Mucosa of stomach (tissue), 1 donor: ENCODE results near the gene RRH.

Experiments used
- H3K27me3 ChIP-seq: one replicate; pipeline ENCODE4 v1.7.0; 2013; ENCODE audit warnings: mild to moderate bottlenecking, low read length; ENCODE audit not compliant: control insufficient read depth, insufficient read depth
- H3K36me3 ChIP-seq: one replicate; pipeline ENCODE4 v1.7.0; 2013; ENCODE audit warnings: low read length; ENCODE audit not compliant: control insufficient read depth, insufficient read depth
- H3K4me1 ChIP-seq: one replicate; pipeline ENCODE4 v1.7.0; 2013; ENCODE audit warnings: mild to moderate bottlenecking, low read length; ENCODE audit not compliant: control insufficient read depth, insufficient read depth
- H3K4me3 ChIP-seq: one replicate; pipeline ENCODE4 v1.7.0; 2013; ENCODE audit warnings: low read length
- H3K9ac ChIP-seq: one replicate; pipeline ENCODE4 v1.7.0; 2013; ENCODE audit warnings: mild to moderate bottlenecking, low read length, moderate library complexity
- H3K9me3 ChIP-seq: one replicate; pipeline ENCODE4 v1.7.0; 2013; ENCODE audit warnings: mild to moderate bottlenecking, low read length, moderate library complexity; ENCODE audit not compliant: control insufficient read depth
- donor health status: Pancreatic carcinoma.

The RRH gene

DNA sequence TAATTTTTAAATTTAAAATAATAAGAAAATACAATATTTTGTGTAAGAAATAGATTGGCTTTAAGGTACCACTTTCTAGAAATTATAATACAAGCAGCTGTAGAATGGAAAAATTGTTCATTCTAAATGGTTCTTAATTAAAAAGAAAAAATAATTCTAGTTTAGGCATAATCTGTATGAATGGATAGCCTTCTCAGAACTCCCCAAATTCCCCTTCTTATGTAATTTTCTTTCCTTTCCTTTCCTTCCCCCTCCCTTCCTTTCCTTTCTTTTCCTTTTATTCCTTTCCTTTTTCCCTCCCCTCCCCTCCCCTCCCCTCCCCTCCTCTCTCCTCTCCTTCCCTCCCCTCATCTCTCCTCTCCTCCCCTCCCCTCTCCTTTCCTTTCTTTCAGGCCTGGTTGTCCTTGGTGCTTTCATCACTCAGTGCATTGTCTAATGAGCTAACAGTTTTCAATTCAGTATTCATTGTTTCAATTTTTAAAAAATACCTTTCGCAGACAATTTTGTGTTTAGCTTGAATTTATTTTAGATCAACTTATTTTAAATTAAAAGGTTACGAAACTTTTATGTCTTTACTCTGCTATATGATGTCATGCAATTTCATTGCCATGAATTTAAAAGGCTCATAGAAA lies 49.0 kb downstream of the RRH start:
- Histone ChIP-seq H3K36me3 (no peaks in the 10 kb centered on the region), H3K9ac (no peak overlapping the region), H3K9me3 (no peaks in the 10 kb centered on the region), H3K4me3 (no peak overlapping the region), H3K4me1 (no peaks in the 10 kb centered on the region), H3K27me3 (no peaks in the 10 kb centered on the region)

DNA sequence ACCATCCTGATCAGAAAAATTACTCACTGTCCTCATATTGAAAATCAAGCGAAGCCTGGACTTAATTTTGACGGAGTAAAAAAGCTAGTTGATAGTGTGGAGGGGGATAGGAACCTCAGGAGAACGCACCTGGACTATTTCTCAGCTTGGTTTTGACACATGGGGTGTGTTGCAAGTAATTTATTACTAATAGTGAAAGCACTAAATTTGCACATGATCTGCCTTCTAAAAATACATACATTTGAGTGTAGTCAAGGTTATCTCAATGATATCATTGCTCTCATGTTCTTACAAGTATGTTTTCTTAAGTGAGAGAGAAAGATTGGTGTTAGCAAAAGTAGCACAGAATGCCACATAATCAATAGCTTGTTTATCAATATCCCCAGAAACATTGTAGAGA lies 49.6 kb downstream of the RRH start:
- no peaks in the 10 kb centered on the region for H3K36me3 ChIP-seq
- H3K9me3 ChIP-seq: no peaks in the 10 kb centered on the region

DNA sequence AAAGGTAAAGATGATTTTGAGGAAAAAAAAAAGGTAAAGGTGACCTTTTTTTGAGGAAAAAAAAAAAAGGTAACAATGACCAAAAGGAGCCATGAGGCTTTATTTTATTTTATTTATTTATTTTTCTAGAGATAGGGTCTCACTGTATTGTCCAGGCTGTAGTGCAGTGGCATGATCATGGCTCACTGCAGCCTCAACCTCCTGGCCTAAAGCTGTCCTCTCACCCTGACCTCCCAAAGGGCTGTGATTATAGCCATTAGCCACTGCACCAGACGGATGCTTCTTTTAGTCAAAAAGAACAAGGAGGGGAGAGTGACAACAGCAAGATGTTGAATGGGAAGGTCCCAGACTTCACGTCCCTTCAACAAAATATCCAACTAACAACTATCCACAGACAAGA lies 50.6 kb downstream of the RRH start:
- no peaks in the 10 kb centered on the region for H3K27me3 ChIP-seq

More for the DNA sequence above, 49.6 kb downstream of the RRH start:
- no peak overlapping the region for H3K9ac ChIP-seq
- H3K4me1 ChIP-seq: no peaks in the 10 kb centered on the region
- no peaks in the 10 kb centered on the region for H3K27me3 ChIP-seq
- H3K4me3 ChIP-seq: no peak overlapping the region

DNA sequence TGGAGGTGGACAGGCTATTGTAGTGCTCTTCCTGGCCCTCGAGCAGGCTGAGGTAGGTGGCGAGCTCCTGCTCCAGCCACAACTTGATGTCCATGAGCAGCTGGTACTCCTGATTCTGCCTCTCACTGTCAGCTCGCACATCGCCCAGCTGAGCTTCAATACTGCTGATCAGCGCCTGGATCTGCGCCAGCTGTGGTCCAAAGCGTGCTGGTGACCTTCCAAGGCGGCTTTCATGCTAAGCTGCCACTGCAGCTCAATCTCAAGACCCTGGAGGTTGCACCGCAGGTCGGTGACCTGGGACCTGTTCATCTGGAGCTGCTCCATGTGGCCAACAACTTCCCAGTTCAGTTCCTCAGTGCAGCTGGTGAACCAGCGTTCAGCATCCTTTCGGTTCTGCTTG lies 51.3 kb downstream of the RRH start:
- Histone ChIP-seq H3K9ac (no peak overlapping the region), H3K27me3 (no peaks in the 10 kb centered on the region), H3K36me3 (no peaks in the 10 kb centered on the region), H3K4me3 (no peak overlapping the region), H3K9me3 (no peaks in the 10 kb centered on the region), H3K4me1 (no peaks in the 10 kb centered on the region)

More for the DNA sequence above, 50.6 kb downstream of the RRH start:
- Histone ChIP-seq H3K9ac (no peak overlapping the region), H3K36me3 (no peaks in the 10 kb centered on the region), H3K4me3 (no peak overlapping the region), H3K9me3 (no peaks in the 10 kb centered on the region), H3K4me1 (no peaks in the 10 kb centered on the region)

DNA sequence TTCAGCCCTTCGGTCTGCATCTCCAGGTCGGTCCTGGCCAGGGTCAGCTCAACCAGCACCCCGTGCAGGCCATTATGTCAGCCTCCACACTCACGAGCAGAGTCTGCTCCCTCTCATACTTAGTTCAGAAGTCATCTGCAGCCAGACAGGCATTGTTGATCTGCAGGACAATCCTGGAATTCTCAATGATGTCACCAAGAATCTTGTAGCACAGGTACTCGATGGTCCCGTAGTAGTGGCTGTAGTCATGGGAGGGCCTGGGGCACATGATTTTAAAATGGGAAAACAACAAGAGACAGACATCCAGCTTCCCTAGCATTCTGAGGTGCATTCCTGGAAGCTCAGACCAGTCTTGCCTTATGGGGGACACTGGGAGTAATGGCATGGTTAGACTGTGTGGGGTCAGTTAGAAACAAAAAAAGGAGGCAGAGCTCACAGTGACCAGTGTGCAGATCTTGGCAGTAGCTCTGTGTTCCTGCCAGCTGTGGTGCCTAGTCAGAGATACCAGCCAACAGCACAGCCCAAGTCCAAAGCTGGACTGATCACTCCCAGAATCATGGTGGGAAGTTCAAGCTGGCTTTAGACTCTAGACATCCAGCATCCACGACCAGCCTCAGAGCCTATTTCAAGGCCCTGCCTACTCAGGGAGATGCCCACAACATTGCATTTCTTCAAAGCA lies 52.0 kb downstream of the RRH start:
- H3K9me3 ChIP-seq: no peaks in the 10 kb centered on the region
- no peak overlapping the region for H3K4me3 ChIP-seq
- H3K36me3 ChIP-seq: no peaks in the 10 kb centered on the region

DNA sequence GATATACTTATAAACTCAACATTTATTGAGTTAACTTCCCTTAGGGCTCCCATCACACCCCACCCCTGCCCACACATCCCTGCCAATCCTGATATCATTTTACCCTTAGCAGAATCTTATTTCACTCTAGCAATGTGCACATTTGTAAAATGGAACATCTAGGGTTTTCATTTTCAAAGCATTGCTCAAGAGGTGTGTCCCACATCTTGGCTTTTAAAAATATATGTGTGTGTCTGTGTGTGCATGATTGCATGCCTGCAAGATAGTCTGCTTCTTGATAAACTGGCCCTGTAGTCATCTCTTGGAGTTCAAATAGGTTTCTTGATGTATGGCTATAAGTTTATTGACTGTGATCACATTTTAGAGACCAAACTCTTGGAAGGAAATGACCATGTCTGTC lies 58.5 kb downstream of the RRH start:
- no peaks in the 10 kb centered on the region for H3K27me3 ChIP-seq
- H3K9ac ChIP-seq: no peak overlapping the region
- no peaks in the 10 kb centered on the region for H3K4me1 ChIP-seq
- no peak overlapping the region for H3K4me3 ChIP-seq
- H3K9me3 ChIP-seq: no peaks in the 10 kb centered on the region
- no peaks in the 10 kb centered on the region for H3K36me3 ChIP-seq

More for the DNA sequence above, 52.0 kb downstream of the RRH start:
- no peak overlapping the region for H3K9ac ChIP-seq
- H3K4me1 ChIP-seq: no peaks in the 10 kb centered on the region
- no peaks in the 10 kb centered on the region for H3K27me3 ChIP-seq

DNA sequence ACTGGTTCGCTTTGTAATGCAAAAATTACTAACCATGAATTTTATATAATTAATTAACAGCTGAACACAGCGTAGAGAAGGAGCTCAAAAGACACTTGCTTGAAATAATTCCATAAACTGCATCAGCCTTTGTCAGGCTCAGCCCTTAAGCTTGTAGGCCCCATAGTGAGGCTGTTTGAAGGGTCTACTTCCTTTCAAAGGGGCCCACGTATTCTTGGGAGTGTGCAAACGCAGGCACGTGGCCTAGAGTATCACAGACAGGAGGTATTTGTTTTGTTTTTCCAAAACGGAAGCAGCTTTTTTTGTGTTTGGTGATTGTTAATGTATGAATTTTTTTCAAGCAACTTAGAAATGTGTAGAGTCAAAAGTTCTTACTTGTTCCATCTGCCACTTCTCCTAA lies 59.3 kb downstream of the RRH start:
- Histone ChIP-seq H3K9me3 (no peaks in the 10 kb centered on the region), H3K27me3 (no peaks in the 10 kb centered on the region), H3K9ac (no peak overlapping the region), H3K36me3 (no peaks in the 10 kb centered on the region), H3K4me3 (no peak overlapping the region), H3K4me1 (no peaks in the 10 kb centered on the region)

DNA sequence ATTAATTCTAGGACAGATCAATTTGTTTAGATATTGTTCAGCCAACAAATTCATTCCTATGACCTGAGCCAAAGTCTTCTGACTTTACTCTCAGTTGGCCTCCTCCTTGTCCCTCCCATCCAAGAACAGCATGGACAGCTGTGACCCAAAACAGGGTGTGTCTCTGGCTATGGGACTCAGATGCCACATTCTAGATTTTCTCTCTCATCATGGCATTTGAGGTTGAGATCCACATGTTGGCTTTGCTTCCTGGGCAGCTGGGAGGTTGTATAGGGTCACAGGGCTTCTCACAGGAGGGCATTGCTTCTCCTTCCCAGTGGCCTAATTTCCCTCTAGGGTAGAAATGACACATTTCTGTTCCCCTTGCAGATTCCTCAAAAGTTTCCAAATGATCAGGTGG lies 62.3 kb downstream of the RRH start:
- Histone ChIP-seq H3K9ac (no peak overlapping the region), H3K27me3 (no peaks in the 10 kb centered on the region), H3K4me3 (no peak overlapping the region), H3K36me3 (no peaks in the 10 kb centered on the region), H3K4me1 (no peaks in the 10 kb centered on the region), H3K9me3 (no peaks in the 10 kb centered on the region)
